Tibial nerve (tissue), 4 donors: ENCODE measurements around the gene DLG4.

Experiments used
- EP300 ChIP-seq, 2 donors: sonication (generic); formaldehyde crosslinking; IDR thresholded peaks; one replicate each; pipeline ENCODE4 v1.6.1; 2017; ENCODE audit warnings: antibody characterized with exemption in 2 of 2, mild to moderate bottlenecking in 1 of 2
- POLR2A ChIP-seq, 2 donors: fragments of 450-650 bp; IDR thresholded peaks; one replicate each; pipeline ENCODE4 v1.6.1; 2017; ENCODE audit warnings: antibody characterized with exemption in 2 of 2, mild to moderate bottlenecking in 2 of 2, moderate library complexity in 2 of 2
- TF ChIP-seq, protein P1 (sequence below), 5 experiments: fragments of 200-600 bp in 3 of 5; fragments of 450-650 bp in 2 of 5; sonication (generic) in 3 of 5; IDR thresholded peaks; one replicate each; pipeline ENCODE4 v1.5.1; 2016 to 2019; ENCODE audit warnings: antibody characterized with exemption in 5 of 5, mild to moderate bottlenecking in 3 of 5, moderate library complexity in 2 of 5

DNA sequence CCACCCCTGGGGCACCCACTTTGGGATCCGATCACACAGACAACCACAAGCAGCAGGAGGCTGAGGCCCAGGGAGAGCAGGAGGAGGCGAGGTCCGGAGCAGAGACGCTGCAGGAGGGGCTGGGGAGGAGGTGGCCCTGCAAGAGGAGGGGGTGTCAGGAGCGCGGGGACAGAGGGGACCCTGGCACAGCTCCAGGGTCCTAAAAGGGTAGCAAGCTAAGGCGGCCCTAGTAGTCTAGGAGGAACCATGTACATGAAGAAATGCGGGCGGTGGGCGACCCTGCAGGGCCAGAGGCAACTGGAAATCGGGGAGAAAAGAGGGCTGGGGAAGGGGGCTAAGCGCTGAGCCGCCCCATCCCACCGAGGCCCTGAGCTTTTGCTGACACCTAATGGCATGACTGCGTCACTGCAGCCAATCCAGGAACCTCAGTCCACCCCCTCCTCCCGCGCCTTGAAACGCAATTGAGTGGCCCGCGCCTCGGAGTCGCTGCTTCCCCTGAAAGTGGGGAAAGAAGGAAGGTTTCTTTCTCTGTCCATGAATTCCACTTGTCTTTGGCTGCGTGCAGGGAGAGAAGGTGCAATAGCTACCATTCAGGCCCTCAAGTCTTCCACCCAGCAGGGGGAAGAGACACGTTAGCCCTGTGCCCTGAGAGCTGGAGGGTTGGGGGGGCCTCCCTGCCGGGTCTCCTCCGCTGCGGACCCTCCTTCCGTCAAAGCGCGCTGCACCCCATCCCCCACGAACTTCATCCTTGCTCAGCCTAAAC lies 42.3 kb downstream of the DLG4 start:
- TF ChIP-seq, protein P1, sequence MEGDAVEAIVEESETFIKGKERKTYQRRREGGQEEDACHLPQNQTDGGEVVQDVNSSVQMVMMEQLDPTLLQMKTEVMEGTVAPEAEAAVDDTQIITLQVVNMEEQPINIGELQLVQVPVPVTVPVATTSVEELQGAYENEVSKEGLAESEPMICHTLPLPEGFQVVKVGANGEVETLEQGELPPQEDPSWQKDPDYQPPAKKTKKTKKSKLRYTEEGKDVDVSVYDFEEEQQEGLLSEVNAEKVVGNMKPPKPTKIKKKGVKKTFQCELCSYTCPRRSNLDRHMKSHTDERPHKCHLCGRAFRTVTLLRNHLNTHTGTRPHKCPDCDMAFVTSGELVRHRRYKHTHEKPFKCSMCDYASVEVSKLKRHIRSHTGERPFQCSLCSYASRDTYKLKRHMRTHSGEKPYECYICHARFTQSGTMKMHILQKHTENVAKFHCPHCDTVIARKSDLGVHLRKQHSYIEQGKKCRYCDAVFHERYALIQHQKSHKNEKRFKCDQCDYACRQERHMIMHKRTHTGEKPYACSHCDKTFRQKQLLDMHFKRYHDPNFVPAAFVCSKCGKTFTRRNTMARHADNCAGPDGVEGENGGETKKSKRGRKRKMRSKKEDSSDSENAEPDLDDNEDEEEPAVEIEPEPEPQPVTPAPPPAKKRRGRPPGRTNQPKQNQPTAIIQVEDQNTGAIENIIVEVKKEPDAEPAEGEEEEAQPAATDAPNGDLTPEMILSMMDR (IDR thresholded peaks at IDR 0.05), result peak; percentile 72 to 85 (median 81)
- no peak for TF ChIP-seq POLR2A (IDR thresholded peaks at IDR 0.05)
- no peak for TF ChIP-seq EP300 (IDR thresholded peaks at IDR 0.05)
